GM13976 (cell line): ENCODE data around the gene LRRC3C.

Experiments used
- DNase-seq: peaks from one replicate; pipeline ENCODE4 v3.0.0; 2012; ENCODE audit warnings: low spot score
- CTCF ChIP-seq: IDR thresholded peaks from 2 replicates; pipeline ENCODE4 v1.5.1; 2012; ENCODE audit warnings: borderline replicate concordance, mild to moderate bottlenecking; ENCODE audit not compliant: insufficient read depth; ENCODE audit errors: extremely low read depth, missing control alignments, control extremely low read depth
- in situ Hi-C: fragments of 300-500 bp; cut with MboI; formaldehyde crosslinking; loops from one replicate; pipeline ENCODE4 v1.12.0; 2022; ENCODE audit warnings: low sequenced_read_pairs, mixed read lengths, inconsistent platforms; ENCODE audit not compliant: unreplicated experiment

The LRRC3C gene

GRCh38 chr17:39955726-39956225 lies 28.2 kb downstream of the LRRC3C start:
- no peak for DNase-seq
- in situ Hi-C loops, result no loop called here
- no peak for TF ChIP-seq CTCF

- DNase-seq, result no peak
- in situ Hi-C loops, result no loop called here
- TF ChIP-seq CTCF, result no peak
Measured at GRCh38 chr17:39960524-39961041, 33.1 kb downstream of the LRRC3C start.

- no peak for TF ChIP-seq CTCF
- in situ Hi-C loops, result no loop called here
- DNase-seq, result no peak
Measured at GRCh38 chr17:39962642-39963220, 35.2 kb downstream of the LRRC3C start, which contains the start of gene GSDMA. Gene GSDMA, plus strand, starts transcription at chr17:39963004. Its CDS starts 2,684 bp downstream, at chr17:39965688.

- no peak for DNase-seq
- TF ChIP-seq CTCF, result no peak
- in situ Hi-C loops, result no loop called here
Measured at GRCh38 chr17:39963829-39964228, 36.3 kb downstream of the LRRC3C start.

- in situ Hi-C loops, result no loop called here
- no peak for DNase-seq
Measured at GRCh38 chr17:39965017-39965699, 37.6 kb downstream of the LRRC3C start.

GRCh38 chr17:39966771-39967170 lies 39.2 kb downstream of the LRRC3C start:
- no peak for TF ChIP-seq CTCF
- DNase-seq, result no peak
- in situ Hi-C loops, result no loop called here

More at GRCh38 chr17:39965017-39965699, 37.6 kb downstream of the LRRC3C start:
- TF ChIP-seq CTCF, result no peak
